ENCODE measurements around the gene CORIN.

CORIN gene

DNA sequence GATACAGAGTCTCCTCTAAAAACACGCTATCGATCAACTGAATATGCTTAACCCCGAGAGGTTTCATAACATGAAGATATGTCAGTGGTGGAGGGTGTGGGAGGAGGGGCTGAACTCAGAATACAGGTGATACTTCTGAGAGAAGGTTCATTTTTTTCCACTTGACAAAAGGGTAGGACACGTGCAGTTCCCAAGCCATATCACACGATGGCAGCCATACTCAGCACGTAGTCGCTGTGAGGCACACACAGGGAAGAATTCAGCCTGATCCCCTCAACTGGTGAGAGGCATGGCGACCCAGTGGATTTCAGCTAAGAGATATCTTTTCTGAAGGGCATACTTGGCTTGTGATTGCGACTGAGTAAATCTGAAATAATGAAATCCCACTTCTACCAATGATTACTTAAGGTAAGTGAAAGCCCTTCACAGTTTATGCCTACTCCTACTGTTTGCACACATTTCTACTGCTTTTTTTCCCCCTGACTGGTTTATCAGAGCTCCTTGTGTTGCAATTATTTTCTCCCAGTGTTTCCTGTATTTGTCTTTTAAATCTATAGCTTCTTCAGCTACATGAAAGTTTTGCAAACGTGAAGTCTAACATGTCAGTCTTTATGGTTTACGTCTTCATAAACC is 133.1 kb downstream of the CORIN start:
- Histone ChIP-seq H3K27ac (no peak overlapping the region), H3K36me3 (no peaks in the 10 kb centered on the region), H3K27me3 (peaks cover 0 to 4% of the 10 kb centered on the region in 2 donors), H3K4me1 (no peaks in the 10 kb centered on the region), H3K9me3 (no peaks in the 10 kb centered on the region), H3K4me3 (no peak overlapping the region)
- no peak for DNase-seq
- TF ChIP-seq, protein P1, sequence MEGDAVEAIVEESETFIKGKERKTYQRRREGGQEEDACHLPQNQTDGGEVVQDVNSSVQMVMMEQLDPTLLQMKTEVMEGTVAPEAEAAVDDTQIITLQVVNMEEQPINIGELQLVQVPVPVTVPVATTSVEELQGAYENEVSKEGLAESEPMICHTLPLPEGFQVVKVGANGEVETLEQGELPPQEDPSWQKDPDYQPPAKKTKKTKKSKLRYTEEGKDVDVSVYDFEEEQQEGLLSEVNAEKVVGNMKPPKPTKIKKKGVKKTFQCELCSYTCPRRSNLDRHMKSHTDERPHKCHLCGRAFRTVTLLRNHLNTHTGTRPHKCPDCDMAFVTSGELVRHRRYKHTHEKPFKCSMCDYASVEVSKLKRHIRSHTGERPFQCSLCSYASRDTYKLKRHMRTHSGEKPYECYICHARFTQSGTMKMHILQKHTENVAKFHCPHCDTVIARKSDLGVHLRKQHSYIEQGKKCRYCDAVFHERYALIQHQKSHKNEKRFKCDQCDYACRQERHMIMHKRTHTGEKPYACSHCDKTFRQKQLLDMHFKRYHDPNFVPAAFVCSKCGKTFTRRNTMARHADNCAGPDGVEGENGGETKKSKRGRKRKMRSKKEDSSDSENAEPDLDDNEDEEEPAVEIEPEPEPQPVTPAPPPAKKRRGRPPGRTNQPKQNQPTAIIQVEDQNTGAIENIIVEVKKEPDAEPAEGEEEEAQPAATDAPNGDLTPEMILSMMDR (IDR thresholded peaks at IDR 0.05) = peak in 1 of 2 experiments; percentile 23
- intact Hi-C loops (cut with DNase I; ENCODE audit: low total_unique reads) = loop anchor here (10.0 kb wide), 1 partner anchor 130 kb away; the partner anchor contains the start of gene CORIN

DNA sequence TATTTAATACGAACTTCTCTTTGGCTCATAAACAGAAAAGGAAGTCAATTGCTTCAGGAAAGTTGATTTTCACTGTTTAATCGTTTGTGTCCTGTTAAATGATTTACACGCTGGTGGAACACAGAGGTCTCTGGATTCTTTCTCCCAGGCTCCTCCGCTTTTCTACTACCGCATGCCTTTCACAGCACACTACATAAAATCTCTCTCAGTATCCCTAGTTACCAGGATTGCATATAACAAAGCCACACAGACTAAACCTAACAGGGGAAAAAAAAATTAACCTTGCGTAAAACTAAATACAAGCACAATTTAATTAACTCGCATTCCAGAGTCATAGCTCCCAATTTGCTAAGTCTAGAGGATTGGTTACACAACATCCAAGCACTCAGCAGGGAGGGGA is 133.9 kb downstream of the CORIN start:
- H3K9me3 ChIP-seq = no peaks in the 10 kb centered on the region
- no peak for DNase-seq
- intact Hi-C loops (cut with DNase I; ENCODE audit: low total_unique reads) = loop anchor here (10.0 kb wide), 1 partner anchor 131 kb away; the partner anchor contains the start of gene CORIN
- H3K4me1 ChIP-seq = no peaks in the 10 kb centered on the region
- H3K27me3 ChIP-seq = peaks cover 0 to 6% of the 10 kb centered on the region in 2 donors
- H3K4me3 ChIP-seq = no peak overlapping the region
- TF ChIP-seq, protein P1 (IDR thresholded peaks at IDR 0.05) = no peak
- H3K27ac ChIP-seq = no peak overlapping the region
- H3K36me3 ChIP-seq = no peaks in the 10 kb centered on the region

DNA sequence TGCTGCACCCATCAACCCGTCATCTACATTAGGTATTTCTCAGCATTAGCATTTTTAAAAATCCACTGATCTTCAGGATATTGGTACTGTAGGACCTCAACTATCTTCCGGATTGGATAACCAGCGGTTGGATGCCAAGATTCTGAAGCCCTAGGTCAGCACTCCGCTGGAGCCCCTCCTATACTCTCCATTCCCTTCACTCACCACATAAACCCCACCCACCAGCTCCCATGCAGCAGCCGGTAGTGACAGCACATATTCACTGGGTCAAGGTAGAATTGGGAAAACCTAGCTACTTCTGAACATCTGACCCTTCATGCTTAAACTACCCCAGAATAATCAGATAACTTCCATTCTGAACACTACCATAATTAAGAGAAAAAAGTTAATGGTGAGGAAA is 134.9 kb downstream of the CORIN start:
- Histone ChIP-seq H3K4me3 (no peak overlapping the region), H3K36me3 (no peaks in the 10 kb centered on the region), H3K9me3 (no peaks in the 10 kb centered on the region), H3K27me3 (peaks cover 0 to 11% of the 10 kb centered on the region in 2 donors), H3K4me1 (no peaks in the 10 kb centered on the region), H3K27ac (no peak overlapping the region)
- intact Hi-C loops (cut with DNase I; ENCODE audit: low total_unique reads) = loop anchor here (10.0 kb wide), 1 partner anchor 132 kb away; the partner anchor contains the start of gene CORIN
- DNase-seq = no peak
- TF ChIP-seq, protein P1 (IDR thresholded peaks at IDR 0.05) = no peak

DNA sequence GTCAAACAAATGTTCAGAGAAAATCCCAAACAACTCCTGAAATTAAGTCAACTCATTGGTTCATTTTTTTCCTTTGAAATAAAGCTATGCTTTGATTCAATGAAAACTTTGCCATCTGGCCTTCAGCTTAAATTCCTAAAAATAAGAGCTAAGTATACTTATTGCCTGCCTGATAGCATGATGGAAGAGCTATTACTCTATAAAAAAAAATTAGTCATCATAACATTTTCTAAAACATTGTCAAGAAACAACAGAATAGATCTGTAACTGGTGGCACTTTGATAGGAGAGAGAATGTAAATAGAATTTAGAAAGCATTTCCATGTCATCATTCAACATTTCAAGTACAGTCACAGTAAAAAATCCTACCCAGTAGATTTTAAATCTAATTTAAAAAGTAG is 136.6 kb downstream of the CORIN start:
- no peaks in the 10 kb centered on the region for H3K36me3 ChIP-seq
- peaks cover 0 to 11% of the 10 kb centered on the region in 2 donors for H3K27me3 ChIP-seq
- no peaks in the 10 kb centered on the region for H3K9me3 ChIP-seq
- H3K4me1 ChIP-seq = no peaks in the 10 kb centered on the region
- no peak overlapping the region for H3K4me3 ChIP-seq
- no peak overlapping the region for H3K27ac ChIP-seq
- no peak for DNase-seq
- TF ChIP-seq, protein P1 (IDR thresholded peaks at IDR 0.05) = no peak
- intact Hi-C loops (cut with DNase I; ENCODE audit: low total_unique reads) = loop anchor here (10.0 kb wide), 1 partner anchor 134 kb away; the partner anchor contains the start of gene CORIN

DNA sequence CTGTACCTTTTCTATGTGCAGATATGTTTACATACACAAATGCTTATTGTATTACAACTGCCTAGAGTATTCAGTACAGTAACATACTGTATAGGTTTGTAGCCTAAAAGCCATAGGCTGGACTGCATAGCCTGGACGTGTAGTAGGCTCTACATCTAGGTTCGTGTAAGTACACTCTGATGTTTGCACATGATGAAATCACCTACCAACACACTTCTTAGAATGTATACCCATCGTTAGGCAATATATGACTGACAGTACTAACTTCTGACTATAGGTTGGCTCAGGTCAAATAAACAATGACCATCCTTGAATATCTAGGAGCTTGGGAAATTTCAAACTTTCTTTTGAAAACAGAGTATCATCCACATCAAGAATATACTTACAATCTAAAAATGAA is 139.0 kb downstream of the CORIN start:
- intact Hi-C loops (cut with DNase I; ENCODE audit: low total_unique reads) = no loop called here
- Histone ChIP-seq H3K27ac (no peak overlapping the region), H3K9me3 (no peaks in the 10 kb centered on the region), H3K27me3 (peaks cover 0 to 11% of the 10 kb centered on the region in 2 donors), H3K36me3 (no peaks in the 10 kb centered on the region), H3K4me3 (no peak overlapping the region), H3K4me1 (no peaks in the 10 kb centered on the region)
- TF ChIP-seq, protein P1 (IDR thresholded peaks at IDR 0.05) = no peak
- no peak for DNase-seq
